ENCODE measurements around the gene CREB3L2. TPM values are rescaled to one million over a fixed set of nuclear protein-coding genes. Genes with fewer than 3 reads are reported as not detected.
A peak's percentile ranks its signal among the peaks of the same experiment; 100 is the strongest.

Gene CREB3L2
- total and polyA plus RNA-seq, 4 donors = 7.4 to 89.1 (median 44.0) TPM

GRCh38 chr7:137847568-137848050, 154.3 kb downstream of the CREB3L2 start:
- DNase-seq = peak; percentile 16 to 36 (median 33)
- Histone ChIP-seq H3K27ac (ENCODE audit: low read depth in 1 of 2, low read length in 1 of 2) (no peak overlapping the region), H3K9me3 (ENCODE audit: control insufficient read depth in 4 of 4, insufficient read depth in 3 of 4, low read length in 3 of 4) (peaks cover 0 to 2% (median 0%) of the 10 kb centered on the region in 4 donors), H3K36me3 (ENCODE audit: control insufficient read depth in 4 of 4, insufficient read depth in 4 of 4, low read length in 4 of 4) (no peaks in the 10 kb centered on the region), H3K4me3 (no peak overlapping the region), H3K4me1 (ENCODE audit: control insufficient read depth in 5 of 5, insufficient read depth in 5 of 5, low read length in 5 of 5) (peaks cover 0 to 14% (median 0%) of the 10 kb centered on the region in 5 donors), H3K27me3 (ENCODE audit: control insufficient read depth in 3 of 3, insufficient read depth in 3 of 3, low read length in 2 of 3) (peaks cover 0 to 56% (median 41%) of the 10 kb centered on the region in 3 donors), H3K9ac (ENCODE audit: insufficient read depth in 1 of 2, low read length in 2 of 2) (no peak overlapping the region)
- WGBS, 2 donors = 21 to 25% methylated on average over 18 of the region's 18 CpGs
- TF ChIP-seq, protein P1, sequence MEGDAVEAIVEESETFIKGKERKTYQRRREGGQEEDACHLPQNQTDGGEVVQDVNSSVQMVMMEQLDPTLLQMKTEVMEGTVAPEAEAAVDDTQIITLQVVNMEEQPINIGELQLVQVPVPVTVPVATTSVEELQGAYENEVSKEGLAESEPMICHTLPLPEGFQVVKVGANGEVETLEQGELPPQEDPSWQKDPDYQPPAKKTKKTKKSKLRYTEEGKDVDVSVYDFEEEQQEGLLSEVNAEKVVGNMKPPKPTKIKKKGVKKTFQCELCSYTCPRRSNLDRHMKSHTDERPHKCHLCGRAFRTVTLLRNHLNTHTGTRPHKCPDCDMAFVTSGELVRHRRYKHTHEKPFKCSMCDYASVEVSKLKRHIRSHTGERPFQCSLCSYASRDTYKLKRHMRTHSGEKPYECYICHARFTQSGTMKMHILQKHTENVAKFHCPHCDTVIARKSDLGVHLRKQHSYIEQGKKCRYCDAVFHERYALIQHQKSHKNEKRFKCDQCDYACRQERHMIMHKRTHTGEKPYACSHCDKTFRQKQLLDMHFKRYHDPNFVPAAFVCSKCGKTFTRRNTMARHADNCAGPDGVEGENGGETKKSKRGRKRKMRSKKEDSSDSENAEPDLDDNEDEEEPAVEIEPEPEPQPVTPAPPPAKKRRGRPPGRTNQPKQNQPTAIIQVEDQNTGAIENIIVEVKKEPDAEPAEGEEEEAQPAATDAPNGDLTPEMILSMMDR (IDR thresholded peaks at IDR 0.05; ENCODE audit: control extremely low read depth, extremely low read depth) = no peak
- no peak for ATAC-seq (ENCODE audit: insufficient read depth, low FRiP score)

GRCh38 chr7:137846827-137847567, 154.9 kb downstream of the CREB3L2 start, which contains the start of gene DGKI:
DGKI (minus strand) TSS chr7:137846974.
- DNase-seq (peak in 2 of 3 donors; percentile 17 to 22), ATAC-seq (ENCODE audit: insufficient read depth, low FRiP score) (no peak)
- Histone ChIP-seq H3K36me3 (ENCODE audit: control insufficient read depth in 4 of 4, insufficient read depth in 4 of 4, low read length in 4 of 4) (no peaks in the 10 kb centered on the region), H3K27ac (ENCODE audit: low read depth in 1 of 2, low read length in 1 of 2) (no peak within 1 kb of the TSS), H3K4me3 (peak within 1 kb of the TSS; percentile 10), H3K9ac (ENCODE audit: insufficient read depth in 1 of 2, low read length in 2 of 2) (no peak within 1 kb of the TSS), H3K27me3 (ENCODE audit: control insufficient read depth in 3 of 3, insufficient read depth in 3 of 3, low read length in 2 of 3) (peaks cover 0 to 57% (median 41%) of the 10 kb centered on the region in 3 donors), H3K4me1 (ENCODE audit: control insufficient read depth in 5 of 5, insufficient read depth in 5 of 5, low read length in 5 of 5) (peaks cover 0 to 14% (median 0%) of the 10 kb centered on the region in 5 donors), H3K9me3 (ENCODE audit: control insufficient read depth in 4 of 4, insufficient read depth in 3 of 4, low read length in 3 of 4) (peaks cover 0 to 2% (median 0%) of the 10 kb centered on the region in 4 donors)
- TF ChIP-seq, protein P1 (IDR thresholded peaks at IDR 0.05; ENCODE audit: control extremely low read depth, extremely low read depth) = no peak
- 2% methylated on average over 64 to 66 of the region's 66 CpGs for WGBS, 2 donors

- peaks cover 0 to 14% (median 0%) of the 10 kb centered on the region in 5 donors for H3K4me1 ChIP-seq (ENCODE audit: control insufficient read depth in 5 of 5, insufficient read depth in 5 of 5, low read length in 5 of 5)
- no peak overlapping the region for H3K9ac ChIP-seq (ENCODE audit: insufficient read depth in 1 of 2, low read length in 2 of 2)
- DNase-seq (no peak), ATAC-seq (ENCODE audit: insufficient read depth, low FRiP score) (no peak)
- H3K36me3 ChIP-seq (ENCODE audit: control insufficient read depth in 4 of 4, insufficient read depth in 4 of 4, low read length in 4 of 4) = no peaks in the 10 kb centered on the region
- 0 to 1% methylated on average over 23 to 47 of the region's 47 CpGs for WGBS, 2 donors
- no peak overlapping the region for H3K27ac ChIP-seq (ENCODE audit: low read depth in 1 of 2, low read length in 1 of 2)
- TF ChIP-seq, protein P1 (IDR thresholded peaks at IDR 0.05; ENCODE audit: control extremely low read depth, extremely low read depth) = no peak
- H3K9me3 ChIP-seq (ENCODE audit: control insufficient read depth in 4 of 4, insufficient read depth in 3 of 4, low read length in 3 of 4) = peaks cover 0 to 2% (median 0%) of the 10 kb centered on the region in 4 donors
- peaks cover 0 to 62% (median 41%) of the 10 kb centered on the region in 3 donors for H3K27me3 ChIP-seq (ENCODE audit: control insufficient read depth in 3 of 3, insufficient read depth in 3 of 3, low read length in 2 of 3)
- H3K4me3 ChIP-seq = no peak overlapping the region
Measured at GRCh38 chr7:137846549-137846826, 155.4 kb downstream of the CREB3L2 start.
